HG03558 (cell line): ENCODE results near the gene OTOG.

ENCODE experiments used
- ATAC-seq: cut with Tn5 transposase; IDR thresholded peaks from one replicate; pipeline ENCODE4 v1.9.1; 2021; ENCODE audit warnings: moderate number of reproducible peaks; ENCODE audit not compliant: unreplicated experiment; ENCODE audit errors: extremely low read depth

The OTOG gene

GRCh38 chr11:17518366-17518765, 28.7 kb upstream of the OTOG start:
- no peak for ATAC-seq

- ATAC-seq, result no peak
These were observed 27.8 kb upstream of the OTOG start for GRCh38 chr11:17519061-17519885.

GRCh38 chr11:17521106-17521900, 25.8 kb upstream of the OTOG start:
- no peak for ATAC-seq

GRCh38 chr11:17522655-17523054, 24.4 kb upstream of the OTOG start:
- no peak for ATAC-seq

- no peak for ATAC-seq
These were observed 22.8 kb upstream of the OTOG start for GRCh38 chr11:17524221-17524620.

GRCh38 chr11:17525570-17525969, 21.5 kb upstream of the OTOG start:
- ATAC-seq, result no peak

- ATAC-seq, result no peak
These were observed 20.7 kb upstream of the OTOG start for GRCh38 chr11:17526326-17526725.

- no peak for ATAC-seq
These were observed 20.0 kb upstream of the OTOG start for GRCh38 chr11:17526931-17527627.

- ATAC-seq, result no peak
These were observed 19.4 kb upstream of the OTOG start for GRCh38 chr11:17527628-17527995.

GRCh38 chr11:17528181-17528691, 18.8 kb upstream of the OTOG start:
- ATAC-seq, result no peak

- ATAC-seq, result no peak
These were observed 17.9 kb upstream of the OTOG start for GRCh38 chr11:17528906-17529843.

GRCh38 chr11:17529844-17530185, 17.2 kb upstream of the OTOG start:
- ATAC-seq, result no peak

GRCh38 chr11:17531071-17531600, 15.9 kb upstream of the OTOG start:
- no peak for ATAC-seq

GRCh38 chr11:17531636-17532113, 15.4 kb upstream of the OTOG start:
- ATAC-seq, result no peak

GRCh38 chr11:17532784-17533183, 14.3 kb upstream of the OTOG start:
- no peak for ATAC-seq

- ATAC-seq, result no peak
These were observed 13.7 kb upstream of the OTOG start for GRCh38 chr11:17533341-17533740.

- no peak for ATAC-seq
These were observed 13.2 kb upstream of the OTOG start for GRCh38 chr11:17533778-17534415.

GRCh38 chr11:17535488-17535887, 11.6 kb upstream of the OTOG start:
- no peak for ATAC-seq

- no peak for ATAC-seq
These were observed 9.8 kb upstream of the OTOG start for GRCh38 chr11:17537261-17537660.
